Activated CD4-positive, CD25-positive, alpha-beta regulatory T cell (primary cell): Measurements from ENCODE around the gene PITPNM3.

Experiments used
- DNase-seq, 4 experiments: peaks; one replicate each; lab custom pipeline; 2025; lab: John Stamatoyannopoulos, UW

Gene PITPNM3

DNA sequence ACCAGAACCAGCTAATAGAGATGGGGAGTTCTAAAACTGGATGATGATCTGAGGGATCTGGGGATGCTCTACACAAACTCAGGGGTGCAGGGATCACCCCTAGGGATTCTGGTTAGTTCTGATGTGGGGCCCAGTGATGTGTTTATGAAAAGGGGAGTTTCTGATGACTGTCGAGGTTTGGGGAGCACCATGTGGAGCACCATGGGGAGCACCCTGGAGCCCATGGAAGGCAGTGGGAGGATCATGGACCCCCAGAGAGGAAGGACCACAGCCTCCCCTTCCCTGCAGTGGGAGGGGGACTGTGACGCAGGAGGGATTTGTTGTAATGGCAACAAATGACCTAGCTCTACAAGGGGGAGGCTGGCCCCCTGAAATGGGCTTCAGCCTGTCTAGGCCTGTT lies 93.7 kb downstream of the PITPNM3 start:
- no peak for DNase-seq

DNA sequence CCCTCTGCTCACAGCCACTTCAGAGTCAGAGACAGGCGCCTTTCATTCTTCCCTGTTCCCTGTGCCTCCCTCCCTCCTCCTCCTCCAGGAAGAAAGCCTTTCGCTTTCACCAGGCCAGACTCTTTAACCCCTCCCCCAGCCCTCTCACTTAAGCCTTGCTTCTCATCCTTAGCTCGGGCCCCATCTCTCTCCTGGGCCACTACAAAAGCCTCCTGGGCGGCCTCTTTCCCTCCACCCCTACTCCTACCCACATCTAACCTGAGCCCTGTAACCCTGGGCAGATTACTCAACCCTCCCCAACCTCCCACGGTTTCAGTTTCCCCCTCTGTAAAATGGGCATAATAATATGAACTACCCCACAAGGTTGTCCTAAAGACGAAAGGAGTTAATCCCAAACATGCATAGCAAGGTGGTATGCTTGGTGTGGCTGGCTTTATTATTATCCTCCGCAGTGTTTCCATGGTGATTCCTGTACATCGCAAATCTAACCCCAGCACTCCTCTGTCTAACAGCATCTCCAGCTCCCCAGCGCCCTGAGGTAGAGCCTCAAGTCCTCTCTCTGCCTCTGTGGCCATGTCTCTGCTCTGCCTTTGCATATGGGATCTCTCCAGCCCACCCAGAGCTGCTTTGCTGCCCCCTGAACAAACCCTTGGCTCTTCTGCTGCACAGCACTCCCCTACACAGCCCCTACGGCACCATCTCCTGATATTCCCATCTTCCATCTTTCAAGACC lies 94.4 kb downstream of the PITPNM3 start:
- DNase-seq, result no peak

DNA sequence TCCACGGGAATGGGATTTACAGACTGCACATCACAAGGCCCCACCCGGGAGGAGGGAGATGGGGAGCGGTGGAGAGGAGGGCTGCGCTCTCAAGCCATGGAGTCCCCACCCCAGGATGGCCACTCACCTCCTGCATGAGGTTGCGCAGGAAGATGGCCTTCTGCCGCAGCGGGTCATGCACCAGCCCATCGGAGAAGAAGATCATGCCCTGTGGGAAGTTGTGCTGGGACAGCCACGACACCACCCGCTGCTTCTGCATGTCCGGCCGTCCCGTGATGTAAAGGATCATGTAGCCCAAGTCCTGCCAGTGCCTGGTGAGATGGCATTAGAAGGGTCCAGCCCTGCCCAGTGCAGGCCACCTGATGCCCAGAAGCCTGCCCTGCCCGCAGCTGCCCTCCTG lies 95.1 kb downstream of the PITPNM3 start:
- DNase-seq, result no peak

DNA sequence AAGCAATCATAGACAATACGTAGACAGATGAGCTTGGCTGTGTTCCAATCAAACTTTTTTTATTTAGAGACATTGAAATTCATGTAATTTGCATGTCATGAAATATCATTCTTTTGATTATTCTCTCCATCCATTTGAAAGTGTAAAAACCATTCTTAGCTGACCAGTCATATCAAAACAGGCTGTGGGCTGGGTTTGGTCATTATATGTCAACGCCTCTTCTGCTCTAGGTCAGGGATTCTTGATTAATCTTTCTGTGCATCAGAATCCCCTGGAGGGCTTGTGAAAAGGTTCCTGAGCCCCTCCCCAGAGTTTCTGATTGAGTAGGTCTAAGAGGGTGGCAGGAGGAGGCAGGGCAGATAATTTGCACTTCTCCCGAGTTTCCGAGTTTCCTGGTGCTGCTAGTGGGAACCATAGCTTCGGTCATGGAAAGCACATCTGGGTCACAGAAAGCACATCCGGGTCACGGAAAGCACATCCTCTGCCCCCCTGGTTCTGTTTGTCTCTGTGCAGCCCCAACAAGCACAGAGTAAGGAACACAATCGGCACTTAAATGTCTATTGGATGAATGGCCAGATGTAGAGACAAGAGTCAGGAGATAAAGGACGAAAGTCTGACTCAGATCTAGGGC lies 95.7 kb downstream of the PITPNM3 start:
- no peak for DNase-seq

DNA sequence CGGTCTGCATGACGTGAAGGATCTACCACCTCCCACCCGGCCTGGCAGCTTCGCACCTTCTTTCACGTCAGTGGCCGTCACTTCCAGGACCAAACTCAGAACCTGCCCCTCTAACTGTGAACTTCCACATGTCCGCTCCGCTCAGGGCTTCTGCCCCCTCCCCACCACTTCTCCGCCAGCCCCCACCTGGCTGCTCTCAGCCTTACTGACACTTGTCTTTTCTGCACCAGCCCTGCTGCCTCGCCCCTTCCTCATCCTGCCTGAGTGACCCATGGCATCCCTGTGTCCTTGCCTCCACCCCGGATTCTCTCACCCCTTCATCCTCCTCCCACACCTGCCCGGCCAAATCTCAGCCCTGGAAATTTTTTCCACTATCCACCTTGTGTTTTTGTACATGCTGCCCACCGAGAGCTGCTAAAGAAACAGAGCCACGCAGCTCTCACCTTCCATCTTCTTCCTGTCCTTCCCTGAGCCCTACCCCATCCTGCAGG lies 97.8 kb downstream of the PITPNM3 start:
- DNase-seq, result no peak

DNA sequence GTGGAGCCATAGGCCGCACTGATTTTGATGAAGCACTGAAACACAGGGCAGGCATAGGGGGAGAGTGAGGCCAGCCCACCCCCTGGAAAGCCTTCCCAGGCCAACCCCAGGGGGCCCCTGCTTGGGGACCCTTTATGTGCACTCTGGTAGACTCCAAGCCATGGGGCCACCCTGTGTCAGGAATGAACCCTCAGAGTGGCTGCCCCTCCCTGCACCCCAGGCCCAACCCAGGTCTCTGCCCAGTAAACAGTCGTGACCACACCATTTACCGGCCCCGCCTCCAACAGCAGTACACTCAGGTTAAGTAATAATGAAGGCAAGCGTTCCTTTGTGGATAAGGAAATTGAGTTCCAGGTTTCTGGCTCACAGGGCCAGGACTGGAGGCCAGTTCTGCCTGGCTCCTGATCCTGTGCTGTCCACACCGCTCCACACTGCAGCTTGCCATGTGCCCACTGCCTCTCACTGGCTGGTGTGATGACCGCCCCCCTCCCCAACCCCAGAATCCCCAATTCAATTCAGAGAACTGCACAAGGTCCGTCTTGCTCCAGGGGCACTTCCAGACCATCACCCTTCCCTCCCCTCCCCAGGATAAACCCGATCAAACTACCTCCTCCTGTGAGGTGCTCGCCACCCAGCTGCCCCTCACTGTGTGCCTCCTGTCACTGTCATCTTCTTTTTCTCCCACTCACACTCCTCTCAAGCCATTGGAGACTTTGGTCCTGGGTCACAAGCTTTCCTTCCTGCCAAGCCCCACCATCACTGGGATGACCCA lies 98.5 kb downstream of the PITPNM3 start:
- no peak for DNase-seq

DNA sequence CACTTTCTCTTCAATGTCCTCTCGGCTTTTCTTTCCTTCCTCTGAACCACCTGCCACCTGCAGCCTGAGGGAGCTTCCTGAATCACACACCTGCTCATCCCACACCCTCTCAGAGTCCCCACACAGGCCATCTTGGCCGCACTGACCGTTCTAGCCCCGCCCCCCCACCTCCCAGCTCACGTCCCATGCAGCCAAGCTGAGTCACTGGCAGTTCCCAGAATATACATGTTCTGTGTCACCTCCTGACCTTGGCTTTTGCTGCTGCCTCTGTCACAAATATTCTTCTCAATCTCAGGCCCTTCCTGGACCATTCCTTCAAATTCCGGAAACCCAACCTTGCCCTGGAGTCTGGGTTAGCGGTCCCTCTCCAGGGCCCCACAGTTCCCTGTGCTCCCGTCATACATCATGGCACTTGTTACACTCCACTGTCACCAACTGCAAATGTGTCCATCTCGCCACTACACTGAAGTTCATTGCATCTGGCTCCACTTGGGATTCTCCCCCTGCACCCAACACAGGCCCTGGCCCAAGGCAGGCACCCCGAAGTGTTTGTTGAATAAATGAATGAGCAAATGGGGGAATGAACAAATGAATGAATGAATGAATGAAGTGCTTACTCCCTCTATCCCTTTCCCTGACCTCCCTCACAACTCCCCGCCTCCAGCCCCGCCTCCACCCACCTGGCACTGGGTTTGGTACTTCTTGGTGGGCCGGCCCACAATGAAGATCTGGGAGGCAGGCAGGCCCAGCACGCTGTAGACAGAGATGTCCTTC lies 99.3 kb downstream of the PITPNM3 start:
- DNase-seq, result no peak

DNA sequence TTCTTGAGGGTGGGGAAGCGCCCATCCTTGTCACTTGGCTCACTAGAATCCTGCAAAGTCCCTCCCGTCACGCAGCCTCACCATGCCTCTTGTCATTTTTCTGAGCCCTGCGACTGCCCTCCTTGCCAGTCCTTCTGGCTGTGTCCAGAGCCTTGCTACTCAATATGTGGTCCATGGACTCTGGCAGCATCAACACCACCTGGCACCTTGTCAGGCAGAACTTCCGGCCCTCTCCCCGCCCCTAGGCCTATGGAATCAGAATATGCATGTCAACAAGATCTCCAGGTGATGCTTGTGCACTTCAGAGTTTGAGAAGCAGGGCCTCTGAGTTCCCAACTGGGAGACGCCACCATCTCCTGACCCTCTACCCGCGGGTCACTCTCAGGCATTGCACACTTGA lies 100.0 kb downstream of the PITPNM3 start:
- DNase-seq, result no peak

DNA sequence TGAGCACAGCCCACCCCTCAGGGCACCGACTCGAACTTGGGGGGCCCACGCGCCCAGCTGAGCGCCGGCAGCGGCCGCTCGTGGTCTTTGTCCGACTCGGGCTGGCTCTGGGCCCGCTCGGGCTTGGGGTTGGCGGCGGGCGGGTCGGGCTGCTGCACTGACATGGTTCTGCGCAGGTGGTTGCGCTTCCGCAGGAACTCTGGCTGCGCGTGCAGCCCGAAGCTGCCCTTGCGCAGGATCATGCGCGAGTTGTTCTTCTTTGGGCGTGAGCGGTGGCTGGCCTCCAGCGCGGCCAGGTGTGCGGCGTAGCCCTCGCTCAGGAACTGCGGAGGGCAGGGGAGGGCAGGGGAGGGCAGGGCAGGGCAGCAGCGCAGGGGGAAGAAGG lies 101.0 kb downstream of the PITPNM3 start:
- DNase-seq, result peak in 1 of 4 experiments; percentile 24

DNA sequence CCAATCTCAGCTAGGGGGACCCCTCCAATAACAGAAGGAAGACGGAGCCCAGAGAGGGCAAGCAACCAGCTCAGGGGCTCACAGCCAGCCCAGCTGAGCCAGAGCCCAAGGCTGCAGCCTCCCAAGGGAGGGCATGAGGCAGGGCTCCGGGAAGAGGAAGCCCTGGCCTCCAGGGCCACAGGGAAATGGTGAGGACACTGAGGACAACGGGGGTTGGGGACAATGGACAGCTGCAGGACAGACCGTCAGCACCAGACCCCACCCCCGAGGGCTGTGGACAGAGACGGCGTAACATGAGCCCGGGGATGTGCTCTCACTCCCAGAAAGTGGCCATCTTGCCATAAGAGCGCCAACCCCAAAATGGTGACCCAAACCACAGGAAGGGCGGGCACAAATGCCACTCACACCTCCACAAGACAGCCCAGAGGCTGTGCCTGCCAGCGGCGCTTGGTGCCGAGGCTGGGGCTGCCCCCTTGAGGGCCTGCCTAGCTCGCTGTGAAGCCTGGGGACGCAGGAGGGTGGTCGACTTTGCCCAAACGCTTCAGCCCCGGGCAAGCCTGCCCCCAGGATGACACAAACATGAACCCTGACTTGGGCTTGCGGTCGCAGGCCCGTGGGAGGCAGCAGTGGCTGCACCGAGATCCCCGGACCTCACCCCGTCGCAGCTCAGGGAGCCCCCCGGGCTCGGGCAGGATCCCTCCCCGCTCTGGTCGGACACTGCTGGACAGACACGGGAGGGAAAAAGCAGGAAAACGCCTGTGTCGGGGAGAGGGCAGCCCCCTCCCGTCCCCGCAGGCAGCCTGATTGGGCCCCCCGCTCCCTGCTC lies 101.6 kb downstream of the PITPNM3 start:
- DNase-seq, result no peak

DNA sequence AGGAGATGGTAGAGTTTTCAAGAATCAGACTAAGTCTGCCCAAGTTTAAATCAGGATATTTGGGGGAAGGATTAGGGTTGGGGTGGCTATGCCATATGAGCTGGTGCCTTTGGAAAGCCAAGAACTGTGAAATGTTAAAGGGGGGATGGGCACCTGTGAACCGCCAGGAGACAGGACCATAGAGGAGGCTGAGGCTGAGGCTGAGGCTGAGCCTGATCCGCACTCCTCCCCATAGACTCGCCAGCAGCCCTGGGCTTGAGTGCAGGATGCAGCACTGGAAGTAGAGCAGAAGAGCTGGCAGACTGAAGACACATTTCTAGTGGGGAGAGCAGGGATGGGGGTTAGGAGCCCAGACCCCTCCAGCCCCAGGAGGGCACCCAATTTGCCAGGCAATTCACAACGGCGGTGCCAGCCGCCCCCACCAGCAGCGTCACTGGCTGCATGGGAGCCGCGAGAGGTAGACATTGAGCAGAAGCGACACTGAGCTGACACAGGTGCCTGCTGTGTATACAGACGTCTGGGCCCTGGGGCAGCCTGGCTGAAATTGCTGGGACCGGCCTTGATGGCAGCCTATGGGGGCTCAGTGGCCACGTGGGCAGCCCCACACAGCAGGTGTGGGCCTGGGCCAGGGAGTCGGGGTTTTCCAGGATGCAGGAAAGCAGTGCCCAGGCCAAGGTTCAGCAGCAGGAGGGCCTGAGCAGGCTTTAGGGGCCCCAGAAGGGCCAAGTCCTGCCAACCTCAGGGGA lies 102.9 kb downstream of the PITPNM3 start:
- no peak for DNase-seq

DNA sequence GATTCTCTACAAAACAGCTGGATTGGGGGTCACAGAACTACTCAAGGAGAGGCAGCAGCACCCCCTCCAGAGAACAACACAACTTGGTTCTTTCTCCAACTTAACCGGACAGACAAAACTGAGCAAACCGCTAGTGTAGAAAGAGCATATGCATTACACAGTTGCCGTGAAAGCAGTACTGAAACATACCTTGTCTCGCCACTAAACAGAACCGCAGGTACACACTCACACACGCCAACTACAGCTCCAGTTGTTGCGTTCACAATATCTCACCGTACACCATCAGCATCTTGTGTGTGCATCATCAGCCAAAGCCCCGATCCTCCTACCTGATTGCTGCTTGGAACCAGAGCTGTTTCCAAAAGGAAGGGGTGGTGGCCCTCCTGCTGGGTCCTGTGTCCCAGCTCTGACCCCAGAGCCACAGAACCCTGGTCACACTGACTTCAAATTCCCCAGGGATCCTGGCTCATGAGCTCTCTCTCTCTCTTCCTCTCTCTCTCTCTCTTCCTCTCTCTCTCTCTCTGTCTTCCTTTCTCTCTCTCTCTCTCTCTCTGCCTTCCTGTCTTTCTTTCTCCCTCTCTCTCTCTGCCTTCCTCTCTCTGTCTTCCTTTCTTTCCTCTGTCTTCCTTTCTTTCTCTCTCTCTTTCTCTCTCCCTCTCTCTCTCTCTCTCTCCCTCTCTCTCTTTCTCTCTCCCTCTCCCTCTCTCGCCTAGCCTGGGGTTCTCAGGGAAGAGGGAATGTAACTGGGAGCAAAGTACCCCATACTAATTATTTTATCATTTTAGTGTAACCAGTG lies 103.7 kb downstream of the PITPNM3 start:
- no peak for DNase-seq

DNA sequence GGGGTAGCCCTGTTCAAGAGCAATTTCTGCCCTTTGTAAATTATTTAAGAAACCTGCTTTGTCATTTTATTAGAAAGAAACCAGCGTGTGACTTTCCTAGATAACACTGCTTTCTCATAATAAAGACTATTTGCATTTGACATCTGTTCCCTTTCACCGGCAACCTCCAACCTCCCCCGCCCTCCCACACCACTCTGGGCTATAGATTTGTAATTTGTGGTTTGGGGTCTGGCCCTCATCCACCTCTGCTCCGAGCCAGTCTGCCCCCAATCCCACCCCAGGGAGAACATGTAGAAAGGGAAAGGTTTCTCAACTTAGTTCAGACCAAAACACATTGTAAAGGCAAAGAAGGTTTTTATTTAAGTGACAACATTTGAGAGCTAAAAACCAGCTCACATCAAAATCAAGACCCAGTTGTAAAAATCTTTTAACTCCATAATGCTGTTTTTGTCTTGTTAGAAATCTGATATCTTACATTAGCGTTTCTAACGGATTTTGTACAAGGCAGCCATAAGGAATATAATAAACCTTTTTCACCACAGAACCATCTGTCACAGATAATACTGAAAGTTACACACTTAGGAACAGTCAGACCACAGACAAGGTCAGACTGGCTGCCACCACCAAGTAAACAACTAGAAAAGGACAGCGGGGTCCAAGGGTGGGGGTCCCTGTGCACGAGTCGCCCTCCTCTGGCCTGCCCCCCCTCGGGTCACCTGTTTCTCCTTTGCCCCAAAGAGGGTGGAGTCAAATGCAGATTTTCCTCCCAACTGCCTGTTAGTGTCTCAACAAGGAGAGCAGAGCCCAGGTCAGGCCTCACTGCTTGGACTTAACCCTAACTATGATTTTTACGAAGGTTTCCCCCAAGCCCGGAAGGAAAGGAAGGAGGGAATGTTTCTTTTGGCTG lies 105.2 kb downstream of the PITPNM3 start:
- no peak for DNase-seq

DNA sequence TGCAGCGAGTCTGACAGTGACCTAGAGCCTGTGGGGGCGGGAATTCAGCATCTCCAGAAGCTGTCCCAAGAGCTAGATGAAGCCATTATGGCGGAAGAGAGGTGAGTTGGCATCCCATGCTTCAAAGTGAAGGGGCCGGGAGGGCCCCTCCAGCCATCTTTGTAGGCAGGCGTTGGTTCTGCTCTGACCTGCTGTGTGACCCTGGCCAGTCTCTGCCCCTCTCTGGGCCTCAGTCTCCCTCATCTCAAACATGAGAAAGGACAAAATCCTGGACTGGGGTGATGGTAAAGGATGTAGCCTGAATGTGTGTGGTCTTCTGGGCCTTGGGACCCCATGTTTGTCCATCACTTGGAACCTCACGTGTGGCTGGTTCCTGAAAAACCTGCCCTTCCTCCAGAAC lies 107.0 kb downstream of the PITPNM3 start:
- DNase-seq, result no peak

DNA sequence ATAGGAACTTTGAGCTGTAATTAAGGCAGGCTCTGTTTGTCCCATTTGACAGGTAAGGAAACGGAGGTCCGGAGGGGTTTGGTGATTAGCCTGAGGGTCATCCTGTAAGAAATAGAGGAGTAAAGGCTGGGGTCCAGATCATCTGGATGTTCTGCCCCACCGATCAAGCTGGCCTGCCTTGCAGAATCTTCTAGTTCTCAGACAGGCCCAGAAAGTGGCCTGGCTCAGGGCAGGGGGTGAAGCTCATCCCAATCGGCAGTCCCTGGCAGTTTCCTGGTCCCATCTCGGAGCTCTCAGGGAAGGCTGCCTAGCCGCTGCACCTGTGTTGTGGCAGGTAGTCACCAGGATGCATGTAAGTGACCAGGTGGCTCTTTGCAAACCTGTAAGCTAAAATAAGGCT lies 107.9 kb downstream of the PITPNM3 start:
- DNase-seq, result no peak

DNA sequence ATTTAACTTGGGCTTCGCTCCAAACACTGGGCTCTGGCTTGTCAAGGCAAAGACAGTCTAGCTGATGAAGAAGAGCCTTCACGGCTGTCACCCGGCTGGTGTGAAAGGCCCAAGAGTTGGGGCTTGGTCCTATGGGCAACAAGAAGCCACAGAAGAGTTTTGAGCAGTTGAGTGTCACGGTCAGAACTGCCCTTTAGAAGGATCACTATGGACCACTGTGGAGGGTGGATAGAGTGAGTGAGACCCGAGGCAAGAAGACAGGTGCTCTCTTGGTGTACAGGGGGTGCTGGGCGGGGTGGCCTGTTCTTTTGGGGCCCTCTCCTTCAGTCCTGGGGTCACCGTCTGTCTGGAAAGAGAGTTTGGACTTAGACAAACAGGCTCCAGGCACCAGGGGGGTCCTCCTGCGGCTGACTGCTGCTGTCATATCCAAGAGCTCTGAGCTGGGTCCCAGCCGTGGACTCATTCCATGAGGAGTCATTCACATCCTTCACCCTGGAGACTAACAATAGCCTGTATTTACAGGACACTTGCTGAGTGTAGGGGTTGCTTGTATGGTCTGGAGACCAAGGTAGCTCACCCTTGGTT lies 109.7 kb downstream of the PITPNM3 start:
- DNase-seq, result no peak

DNA sequence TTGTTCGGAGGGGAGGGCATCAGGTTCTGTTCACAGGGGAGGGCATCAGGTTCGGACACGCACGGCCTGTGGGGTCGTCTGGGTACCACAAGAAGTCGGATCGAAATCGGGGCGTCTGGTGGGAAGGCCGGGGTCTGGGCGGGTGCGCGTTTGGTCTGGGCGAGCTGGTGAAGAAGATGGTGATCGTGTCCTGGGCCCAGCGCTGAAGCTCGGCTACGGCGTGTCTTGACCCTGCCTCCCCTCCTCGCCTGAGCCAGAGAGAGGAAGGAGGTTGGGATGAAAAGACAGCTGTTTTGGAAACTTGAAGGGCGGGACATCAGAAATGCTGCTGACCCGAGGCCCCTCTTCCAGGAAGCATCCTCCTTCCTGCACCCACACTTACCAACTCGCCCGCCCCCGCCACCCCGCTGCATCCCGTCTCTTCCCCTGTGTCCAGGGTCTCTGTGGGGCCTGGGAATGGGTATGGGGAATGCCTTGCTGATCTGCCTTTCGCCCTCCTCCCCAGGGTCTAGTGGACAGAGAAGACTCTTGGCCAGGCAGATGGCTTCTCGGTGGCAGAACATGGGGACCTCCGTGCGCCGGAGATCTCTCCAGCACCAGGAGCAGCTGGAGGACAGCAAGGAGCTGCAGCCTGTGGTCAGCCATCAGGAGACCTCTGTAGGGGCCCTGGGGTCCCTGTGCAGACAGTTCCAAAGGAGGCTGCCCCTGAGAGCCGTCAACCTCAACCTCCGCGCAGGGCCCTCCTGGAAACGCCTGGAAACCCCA lies 111.6 kb downstream of the PITPNM3 start:
- no peak for DNase-seq
